Breast epithelium (tissue), 4 donors: ENCODE data around the gene SRGAP3. TPM values are rescaled to one million over a fixed set of nuclear protein-coding genes. Genes with fewer than 3 reads are reported as not detected.

Experiments
- DNase-seq, 2 donors: peaks; one replicate each; pipeline ENCODE4 v3.0.0-alpha.2; 2019; ENCODE audit warnings: low spot score in 2 of 2
- H3K27ac ChIP-seq, 2 donors: fragments of 200-600 bp; sonication (generic) in 1 of 2; one replicate each; pipeline ENCODE4 v1.5.1; 2016 to 2019; ENCODE audit warnings: mild to moderate bottlenecking in 1 of 2
- H3K27me3 ChIP-seq, 2 donors: fragments of 200-600 bp; sonication (generic) in 1 of 2; one replicate each; pipeline versions ENCODE4 v1.5.1 to v1.6.0; 2017 to 2019; ENCODE audit warnings: control low read depth in 1 of 2, mild to moderate bottlenecking in 1 of 2
- H3K36me3 ChIP-seq: fragments of 200-600 bp; one replicate; pipeline ENCODE4 v1.5.1; 2019
- H3K4me1 ChIP-seq, 2 donors: fragments of 200-600 bp; sonication (generic); one replicate each; pipeline ENCODE4 v1.5.1; 2016 to 2019; ENCODE audit warnings: control low read depth in 1 of 2
- H3K4me3 ChIP-seq, 3 donors: fragments of 200-600 bp; sonication (generic); 1 replicate in 2 of 3; 2 replicates in 1 of 3; pipeline ENCODE4 v1.5.1; 2016 to 2019; ENCODE audit warnings: mild to moderate bottlenecking in 3 of 3, moderate library complexity in 2 of 3
- H3K9me3 ChIP-seq, 2 donors: fragments of 200-600 bp; sonication (generic) in 1 of 2; one replicate each; pipeline ENCODE4 v1.5.1; 2016 to 2019; ENCODE audit warnings: control low read depth in 1 of 2
- CTCF ChIP-seq, 3 donors: fragments of 450-650 bp; IDR thresholded peaks; one replicate each; pipeline ENCODE4 v1.5.1; 2016 to 2017; ENCODE audit warnings: antibody characterized with exemption in 3 of 3, mild to moderate bottlenecking in 3 of 3, moderate library complexity in 3 of 3
- POLR2A ChIP-seq: fragments of 450-650 bp; IDR thresholded peaks from one replicate; pipeline ENCODE4 v1.6.1; 2016; ENCODE audit warnings: antibody characterized with exemption, mild to moderate bottlenecking, moderate library complexity
- POLR2AphosphoS5 ChIP-seq, 3 donors: sonication (generic); formaldehyde crosslinking; IDR thresholded peaks; one replicate each; pipeline ENCODE4 v1.6.1; 2017; ENCODE audit warnings: antibody characterized with exemption in 3 of 3
- intact Hi-C: fragments of 100-400 bp; cut with DNase I; formaldehyde crosslinking; loops from one replicate; pipeline ENCODE4 v1.15.1; 2023; ENCODE audit warnings: low total_unique reads
- total RNA-seq, 3 donors: library from RNA; depleted of rRNA; stranded (reverse); fragments of >200 nt; gene quantifications; one replicate each; pipeline ENCODE4 v1.1.0, GENCODE V29; 2016

SRGAP3 gene
- total RNA-seq, 3 donors from 2014 or later: 13.6 to 21.5 (median 19.0) TPM

- no peak for DNase-seq
- no peaks in the 10 kb centered on the region for H3K9me3 ChIP-seq
- no peaks in the 10 kb centered on the region for H3K36me3 ChIP-seq
- H3K4me1 ChIP-seq: no peaks in the 10 kb centered on the region
- H3K27ac ChIP-seq: no peak overlapping the region
- intact Hi-C loops: no loop called here
- TF ChIP-seq POLR2AphosphoS5 (IDR thresholded peaks at IDR 0.05): no peak
- TF ChIP-seq POLR2A: no peak
- TF ChIP-seq CTCF (IDR thresholded peaks at IDR 0.05): no peak
- no peaks in the 10 kb centered on the region for H3K27me3 ChIP-seq
- H3K4me3 ChIP-seq: no peak overlapping the region
Observed at GRCh38 chr3:9068051-9068450, 181.4 kb downstream of the SRGAP3 start.

GRCh38 chr3:9067352-9067975 is 182.0 kb downstream of the SRGAP3 start:
- Histone ChIP-seq H3K27ac (no peak overlapping the region), H3K36me3 (no peaks in the 10 kb centered on the region), H3K9me3 (no peaks in the 10 kb centered on the region), H3K4me3 (no peak overlapping the region), H3K27me3 (no peaks in the 10 kb centered on the region), H3K4me1 (no peaks in the 10 kb centered on the region)
- DNase-seq: no peak
- intact Hi-C loops: no loop called here
- TF ChIP-seq POLR2A: no peak
- TF ChIP-seq POLR2AphosphoS5 (IDR thresholded peaks at IDR 0.05): no peak
- TF ChIP-seq CTCF (IDR thresholded peaks at IDR 0.05): peak; percentile 80 to 88 (median 81)

- intact Hi-C loops: no loop called here
- no peaks in the 10 kb centered on the region for H3K36me3 ChIP-seq
- H3K9me3 ChIP-seq: no peaks in the 10 kb centered on the region
- H3K4me3 ChIP-seq: no peak overlapping the region
- DNase-seq: no peak
- H3K27ac ChIP-seq: no peak overlapping the region
- no peak for TF ChIP-seq CTCF (IDR thresholded peaks at IDR 0.05)
- TF ChIP-seq POLR2AphosphoS5 (IDR thresholded peaks at IDR 0.05): no peak
- TF ChIP-seq POLR2A: no peak
- no peaks in the 10 kb centered on the region for H3K27me3 ChIP-seq
- no peaks in the 10 kb centered on the region for H3K4me1 ChIP-seq
Observed at GRCh38 chr3:9066775-9067174, 182.7 kb downstream of the SRGAP3 start.

- H3K4me3 ChIP-seq: no peak overlapping the region
- no peaks in the 10 kb centered on the region for H3K36me3 ChIP-seq
- no peaks in the 10 kb centered on the region for H3K4me1 ChIP-seq
- TF ChIP-seq CTCF (IDR thresholded peaks at IDR 0.05) (no peak), POLR2A (no peak), POLR2AphosphoS5 (IDR thresholded peaks at IDR 0.05) (no peak)
- H3K27me3 ChIP-seq: no peaks in the 10 kb centered on the region
- no peak overlapping the region for H3K27ac ChIP-seq
- intact Hi-C loops: no loop called here
- DNase-seq: no peak
- no peaks in the 10 kb centered on the region for H3K9me3 ChIP-seq
Observed at GRCh38 chr3:9066141-9066540, 183.3 kb downstream of the SRGAP3 start.

GRCh38 chr3:9064850-9065249 is 184.6 kb downstream of the SRGAP3 start:
- Histone ChIP-seq H3K9me3 (no peaks in the 10 kb centered on the region), H3K27me3 (no peaks in the 10 kb centered on the region), H3K4me3 (no peak overlapping the region), H3K27ac (no peak overlapping the region), H3K36me3 (no peaks in the 10 kb centered on the region), H3K4me1 (no peaks in the 10 kb centered on the region)
- TF ChIP-seq POLR2A: no peak
- no peak for DNase-seq
- intact Hi-C loops: no loop called here

- no peak for DNase-seq
- Histone ChIP-seq H3K9me3 (no peaks in the 10 kb centered on the region), H3K36me3 (no peaks in the 10 kb centered on the region), H3K4me3 (no peak overlapping the region), H3K4me1 (no peaks in the 10 kb centered on the region), H3K27ac (no peak overlapping the region), H3K27me3 (no peaks in the 10 kb centered on the region)
- intact Hi-C loops: no loop called here
- TF ChIP-seq CTCF (IDR thresholded peaks at IDR 0.05) (no peak), POLR2A (no peak), POLR2AphosphoS5 (IDR thresholded peaks at IDR 0.05) (no peak)
Observed at GRCh38 chr3:9064251-9064650, 185.2 kb downstream of the SRGAP3 start.
